GM12878 (cell line): ENCODE results near the gene JUND. TPM values are rescaled to one million over a fixed set of nuclear protein-coding genes. Genes with fewer than 3 reads are reported as not detected.

ENCODE experiments used
- BMI1 ChIP-seq: fragments of 450-650 bp; IDR thresholded peaks from 2 replicates; pipeline ENCODE4 v1.6.1; 2016; ENCODE audit warnings: mild to moderate bottlenecking, moderate library complexity, borderline replicate concordance
- EED ChIP-seq: sonication (generic); IDR thresholded peaks from 2 replicates; pipeline ENCODE4 v1.6.1; 2016; ENCODE audit warnings: antibody characterized with exemption, low read depth
- FOS ChIP-seq: IDR thresholded peaks from 3 replicates; pipeline ENCODE4 v1.6.1; 2011; ENCODE audit warnings: borderline replicate concordance; ENCODE audit not compliant: insufficient read length; ENCODE audit errors: extremely low read depth
- FOXK2 ChIP-seq: fragments of 450-650 bp; IDR thresholded peaks from 2 replicates; pipeline ENCODE4 v1.6.1; 2017; ENCODE audit warnings: mild to moderate bottlenecking, moderate library complexity
- IKZF1 ChIP-seq: fragments of 450-650 bp; conservative IDR thresholded peaks from 2 replicates; pipeline ENCODE4 v1.6.1; 2017; ENCODE audit warnings: antibody characterized with exemption, mild to moderate bottlenecking
- IKZF2 ChIP-seq, 2 experiments: fragments of 450-650 bp; IDR thresholded peaks; 2 replicates each; pipeline ENCODE4 v1.6.1; 2017; ENCODE audit warnings: mild to moderate bottlenecking in 2 of 2, moderate library complexity in 2 of 2
- NFXL1 ChIP-seq: fragments of 450-650 bp; IDR thresholded peaks from 2 replicates; pipeline ENCODE4 v1.6.1; 2017; ENCODE audit warnings: antibody characterized with exemption, mild to moderate bottlenecking, borderline replicate concordance
- POLR2A ChIP-seq: IDR thresholded peaks from 2 replicates; pipeline ENCODE4 v1.6.1; 2011; ENCODE audit warnings: low read depth, mild to moderate bottlenecking, low read length
- RELA ChIP-seq: fragments of 450-650 bp; IDR thresholded peaks from 2 replicates; pipeline ENCODE4 v1.8.0; 2014; ENCODE audit warnings: borderline replicate concordance; ENCODE audit not compliant: partially characterized antibody
- TAF1 ChIP-seq: IDR thresholded peaks from 2 replicates; pipeline ENCODE4 v1.6.1; 2011; ENCODE audit warnings: mild to moderate bottlenecking, low read depth, low read length, borderline replicate concordance
- ZNF384 ChIP-seq: IDR thresholded peaks from 2 replicates; pipeline ENCODE4 v1.6.1; 2012; ENCODE audit warnings: low read depth, mild to moderate bottlenecking, low read length, improper control_type of control experiment, borderline replicate concordance
- polyA plus RNA-seq, 11 experiments: library from polyadenylated mRNA; depleted of rRNA in 4 of 11; unstranded in 6 of 11; stranded (reverse) in 5 of 11; fragments of >200 nt; fragmentation: Nextera tagmentation in 4 of 11; fragmentation: Illumina TruSeq in 1 of 11; extraction: Ambion mirVana in 4 of 11; extraction: Trizol in 1 of 11; gene quantifications; 1 replicate in 1 of 11; 2 replicates in 10 of 11; pipeline versions ENCODE4 v1.2.1 to v1.2.3, GENCODE V29; 2011 to 2016; ENCODE audit warnings: inconsistent platforms in 2 of 11, missing spikeins in 2 of 11, low read depth in 1 of 11
- total RNA-seq, 4 experiments: library from RNA; depleted of rRNA in 3 of 4; stranded (reverse); fragments of >200 nt in 3 of 4; fragmentation: Illumina TruSeq in 1 of 4; extraction: Trizol in 1 of 4; gene quantifications; 2 replicates each; pipeline versions ENCODE4 v1.2.1 to v1.2.3, GENCODE V29; 2013 to 2021
- TF ChIP-seq, protein P1 (sequence below): fragments of 450-650 bp; IDR thresholded peaks from 2 replicates; pipeline ENCODE4 v1.6.1; 2016; ENCODE audit warnings: mild to moderate bottlenecking, moderate library complexity, borderline replicate concordance
- TF ChIP-seq, protein P2 (sequence below): IDR thresholded peaks from 2 replicates; pipeline ENCODE4 v1.6.1; 2011; ENCODE audit warnings: borderline replicate concordance, low read depth, mild to moderate bottlenecking, moderate library complexity, mixed read lengths, low read length; ENCODE audit not compliant: insufficient read depth; ENCODE audit errors: extremely low read length
- TF ChIP-seq, protein P3 (sequence below), 3 experiments: IDR thresholded peaks in 2 of 3; conservative IDR thresholded peaks in 1 of 3; 2 replicates each; pipeline ENCODE4 v1.5.1; 2011; ENCODE audit warnings: low read depth in 3 of 3, low read length in 3 of 3, mild to moderate bottlenecking in 3 of 3, control low read depth in 2 of 3, moderate library complexity in 2 of 3, inconsistent platforms in 1 of 3, mixed read lengths in 1 of 3; ENCODE audit not compliant: control insufficient read depth in 2 of 3, insufficient read depth in 1 of 3; ENCODE audit errors: extremely low read depth in 1 of 3
- TF ChIP-seq, protein P4 (sequence below): IDR thresholded peaks from 2 replicates; pipeline ENCODE4 v1.6.1; 2011; ENCODE audit warnings: mild to moderate bottlenecking, low read depth, low read length, moderate library complexity; ENCODE audit not compliant: insufficient replicate concordance
- TF ChIP-seq, protein P5 (sequence below): IDR thresholded peaks from 2 replicates; pipeline ENCODE4 v1.6.1; 2012; ENCODE audit warnings: low read depth, low read length, improper control_type of control experiment
- TF ChIP-seq, protein P6 (sequence below): fragments of 450-650 bp; IDR thresholded peaks from 2 replicates; pipeline ENCODE4 v1.6.1; 2017; ENCODE audit warnings: antibody characterized with exemption, mild to moderate bottlenecking, moderate library complexity

JUND gene
- total and polyA plus RNA-seq, 10 of the 15 experiments (the other 5 are each of a cell fraction or from before 2014, with no cell fraction given), result 7.4 to 164 (median 18.8) TPM

DNA sequence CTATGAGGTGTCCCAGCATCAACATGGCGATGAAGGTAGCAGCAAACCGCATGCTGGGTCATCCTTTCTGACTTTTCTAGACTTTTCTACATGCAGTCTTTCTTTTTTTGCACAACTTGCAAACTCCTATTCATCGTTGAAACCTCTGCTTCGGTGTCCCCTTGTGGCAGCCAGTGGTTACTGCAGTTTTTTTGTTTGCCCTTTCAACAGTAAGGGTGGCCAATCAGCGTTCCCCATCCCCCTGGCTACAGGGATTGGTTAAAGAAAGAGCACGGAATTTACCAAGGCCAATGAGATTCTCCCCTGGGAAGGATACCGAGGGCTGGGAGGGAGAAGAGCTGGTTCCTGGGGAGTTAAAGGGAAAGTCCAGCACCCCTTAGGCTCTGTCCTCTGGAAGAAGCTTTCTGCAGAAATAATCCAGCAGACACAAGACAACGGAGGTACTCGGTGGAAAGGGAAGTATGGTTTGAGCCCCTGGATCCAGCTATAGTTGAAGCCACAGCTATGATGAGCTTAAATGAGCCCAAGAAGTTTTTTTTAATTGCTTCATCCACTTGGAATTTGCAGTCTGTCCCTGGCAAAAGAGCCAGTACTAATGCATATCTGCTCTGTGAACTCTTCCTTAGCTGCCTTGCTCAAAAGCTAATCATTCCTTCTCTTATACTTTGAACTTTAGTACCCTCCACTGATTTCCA is 47.1 kb upstream of the JUND start (continued):
- TF ChIP-seq, protein P1, sequence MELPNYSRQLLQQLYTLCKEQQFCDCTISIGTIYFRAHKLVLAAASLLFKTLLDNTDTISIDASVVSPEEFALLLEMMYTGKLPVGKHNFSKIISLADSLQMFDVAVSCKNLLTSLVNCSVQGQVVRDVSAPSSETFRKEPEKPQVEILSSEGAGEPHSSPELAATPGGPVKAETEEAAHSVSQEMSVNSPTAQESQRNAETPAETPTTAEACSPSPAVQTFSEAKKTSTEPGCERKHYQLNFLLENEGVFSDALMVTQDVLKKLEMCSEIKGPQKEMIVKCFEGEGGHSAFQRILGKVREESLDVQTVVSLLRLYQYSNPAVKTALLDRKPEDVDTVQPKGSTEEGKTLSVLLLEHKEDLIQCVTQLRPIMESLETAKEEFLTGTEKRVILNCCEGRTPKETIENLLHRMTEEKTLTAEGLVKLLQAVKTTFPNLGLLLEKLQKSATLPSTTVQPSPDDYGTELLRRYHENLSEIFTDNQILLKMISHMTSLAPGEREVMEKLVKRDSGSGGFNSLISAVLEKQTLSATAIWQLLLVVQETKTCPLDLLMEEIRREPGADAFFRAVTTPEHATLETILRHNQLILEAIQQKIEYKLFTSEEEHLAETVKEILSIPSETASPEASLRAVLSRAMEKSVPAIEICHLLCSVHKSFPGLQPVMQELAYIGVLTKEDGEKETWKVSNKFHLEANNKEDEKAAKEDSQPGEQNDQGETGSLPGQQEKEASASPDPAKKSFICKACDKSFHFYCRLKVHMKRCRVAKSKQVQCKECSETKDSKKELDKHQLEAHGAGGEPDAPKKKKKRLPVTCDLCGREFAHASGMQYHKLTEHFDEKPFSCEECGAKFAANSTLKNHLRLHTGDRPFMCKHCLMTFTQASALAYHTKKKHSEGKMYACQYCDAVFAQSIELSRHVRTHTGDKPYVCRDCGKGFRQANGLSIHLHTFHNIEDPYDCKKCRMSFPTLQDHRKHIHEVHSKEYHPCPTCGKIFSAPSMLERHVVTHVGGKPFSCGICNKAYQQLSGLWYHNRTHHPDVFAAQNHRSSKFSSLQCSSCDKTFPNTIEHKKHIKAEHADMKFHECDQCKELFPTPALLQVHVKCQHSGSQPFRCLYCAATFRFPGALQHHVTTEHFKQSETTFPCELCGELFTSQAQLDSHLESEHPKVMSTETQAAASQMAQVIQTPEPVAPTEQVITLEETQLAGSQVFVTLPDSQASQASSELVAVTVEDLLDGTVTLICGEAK, result no peak
- no peak for TF ChIP-seq BMI1
- 0 out of 2 replicates have a peak, but pooled peaks have one; percentile 37 for TF ChIP-seq EED
- TF ChIP-seq, protein P2, sequence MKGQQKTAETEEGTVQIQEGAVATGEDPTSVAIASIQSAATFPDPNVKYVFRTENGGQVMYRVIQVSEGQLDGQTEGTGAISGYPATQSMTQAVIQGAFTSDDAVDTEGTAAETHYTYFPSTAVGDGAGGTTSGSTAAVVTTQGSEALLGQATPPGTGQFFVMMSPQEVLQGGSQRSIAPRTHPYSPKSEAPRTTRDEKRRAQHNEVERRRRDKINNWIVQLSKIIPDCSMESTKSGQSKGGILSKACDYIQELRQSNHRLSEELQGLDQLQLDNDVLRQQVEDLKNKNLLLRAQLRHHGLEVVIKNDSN, result no peak
- TF ChIP-seq TAF1, result no peak
- TF ChIP-seq, protein P3, sequence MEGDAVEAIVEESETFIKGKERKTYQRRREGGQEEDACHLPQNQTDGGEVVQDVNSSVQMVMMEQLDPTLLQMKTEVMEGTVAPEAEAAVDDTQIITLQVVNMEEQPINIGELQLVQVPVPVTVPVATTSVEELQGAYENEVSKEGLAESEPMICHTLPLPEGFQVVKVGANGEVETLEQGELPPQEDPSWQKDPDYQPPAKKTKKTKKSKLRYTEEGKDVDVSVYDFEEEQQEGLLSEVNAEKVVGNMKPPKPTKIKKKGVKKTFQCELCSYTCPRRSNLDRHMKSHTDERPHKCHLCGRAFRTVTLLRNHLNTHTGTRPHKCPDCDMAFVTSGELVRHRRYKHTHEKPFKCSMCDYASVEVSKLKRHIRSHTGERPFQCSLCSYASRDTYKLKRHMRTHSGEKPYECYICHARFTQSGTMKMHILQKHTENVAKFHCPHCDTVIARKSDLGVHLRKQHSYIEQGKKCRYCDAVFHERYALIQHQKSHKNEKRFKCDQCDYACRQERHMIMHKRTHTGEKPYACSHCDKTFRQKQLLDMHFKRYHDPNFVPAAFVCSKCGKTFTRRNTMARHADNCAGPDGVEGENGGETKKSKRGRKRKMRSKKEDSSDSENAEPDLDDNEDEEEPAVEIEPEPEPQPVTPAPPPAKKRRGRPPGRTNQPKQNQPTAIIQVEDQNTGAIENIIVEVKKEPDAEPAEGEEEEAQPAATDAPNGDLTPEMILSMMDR (IDR thresholded peaks at IDR 0.05 in 2 of 3, conservative IDR thresholded peaks at IDR 0.05 in 1 of 3; ENCODE audit: control insufficient read depth in 2 of 3, extremely low read depth in 1 of 3, insufficient read depth in 1 of 3, low read depth in 3 of 3, low read length in 3 of 3), result peak; percentile 89 to 98 (median 95)
- TF ChIP-seq IKZF1, result peak; percentile 55
- TF ChIP-seq, protein P4, sequence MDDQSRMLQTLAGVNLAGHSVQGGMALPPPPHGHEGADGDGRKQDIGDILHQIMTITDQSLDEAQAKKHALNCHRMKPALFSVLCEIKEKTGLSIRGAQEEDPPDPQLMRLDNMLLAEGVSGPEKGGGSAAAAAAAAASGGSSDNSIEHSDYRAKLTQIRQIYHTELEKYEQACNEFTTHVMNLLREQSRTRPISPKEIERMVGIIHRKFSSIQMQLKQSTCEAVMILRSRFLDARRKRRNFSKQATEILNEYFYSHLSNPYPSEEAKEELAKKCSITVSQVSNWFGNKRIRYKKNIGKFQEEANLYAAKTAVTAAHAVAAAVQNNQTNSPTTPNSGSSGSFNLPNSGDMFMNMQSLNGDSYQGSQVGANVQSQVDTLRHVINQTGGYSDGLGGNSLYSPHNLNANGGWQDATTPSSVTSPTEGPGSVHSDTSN, result no peak
- TF ChIP-seq IKZF2 (IDR thresholded peaks at IDR 0.05), result peak in 1 of 2 experiments; percentile 22; a peak in 1 of 4 replicates
- TF ChIP-seq, protein P5, sequence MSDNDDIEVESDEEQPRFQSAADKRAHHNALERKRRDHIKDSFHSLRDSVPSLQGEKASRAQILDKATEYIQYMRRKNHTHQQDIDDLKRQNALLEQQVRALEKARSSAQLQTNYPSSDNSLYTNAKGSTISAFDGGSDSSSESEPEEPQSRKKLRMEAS, result no peak; the same call in 1 of the 2 replicates
- peak; percentile 56; the same call in 1 of the 2 replicates for TF ChIP-seq ZNF384
- no peak for TF ChIP-seq NFXL1
- TF ChIP-seq POLR2A, result no peak
- TF ChIP-seq FOS, result peak; percentile 32
- no peak for TF ChIP-seq FOXK2
- TF ChIP-seq, protein P6, sequence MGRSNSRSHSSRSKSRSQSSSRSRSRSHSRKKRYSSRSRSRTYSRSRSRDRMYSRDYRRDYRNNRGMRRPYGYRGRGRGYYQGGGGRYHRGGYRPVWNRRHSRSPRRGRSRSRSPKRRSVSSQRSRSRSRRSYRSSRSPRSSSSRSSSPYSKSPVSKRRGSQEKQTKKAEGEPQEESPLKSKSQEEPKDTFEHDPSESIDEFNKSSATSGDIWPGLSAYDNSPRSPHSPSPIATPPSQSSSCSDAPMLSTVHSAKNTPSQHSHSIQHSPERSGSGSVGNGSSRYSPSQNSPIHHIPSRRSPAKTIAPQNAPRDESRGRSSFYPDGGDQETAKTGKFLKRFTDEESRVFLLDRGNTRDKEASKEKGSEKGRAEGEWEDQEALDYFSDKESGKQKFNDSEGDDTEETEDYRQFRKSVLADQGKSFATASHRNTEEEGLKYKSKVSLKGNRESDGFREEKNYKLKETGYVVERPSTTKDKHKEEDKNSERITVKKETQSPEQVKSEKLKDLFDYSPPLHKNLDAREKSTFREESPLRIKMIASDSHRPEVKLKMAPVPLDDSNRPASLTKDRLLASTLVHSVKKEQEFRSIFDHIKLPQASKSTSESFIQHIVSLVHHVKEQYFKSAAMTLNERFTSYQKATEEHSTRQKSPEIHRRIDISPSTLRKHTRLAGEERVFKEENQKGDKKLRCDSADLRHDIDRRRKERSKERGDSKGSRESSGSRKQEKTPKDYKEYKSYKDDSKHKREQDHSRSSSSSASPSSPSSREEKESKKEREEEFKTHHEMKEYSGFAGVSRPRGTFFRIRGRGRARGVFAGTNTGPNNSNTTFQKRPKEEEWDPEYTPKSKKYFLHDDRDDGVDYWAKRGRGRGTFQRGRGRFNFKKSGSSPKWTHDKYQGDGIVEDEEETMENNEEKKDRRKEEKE, result no peak
- TF ChIP-seq RELA, result no peak
